Endothelial cell (in vitro differentiated cells): ENCODE data around the gene TOR3A. TPM values are rescaled to one million over a fixed set of nuclear protein-coding genes. Genes with fewer than 3 reads are reported as not detected.

Source experiments
- DNase-seq: peaks from one replicate; pipeline ENCODE4 v3.0.0; 2021; ENCODE audit warnings: low spot score
- H3K27ac Mint-ChIP-seq: one replicate; pipeline ENCODE4 v1.8.0; 2021; ENCODE audit warnings: mixed read lengths, inconsistent platforms; ENCODE audit not compliant: unreplicated experiment
- H3K27me3 Mint-ChIP-seq: one replicate; pipeline ENCODE4 v1.8.0; 2021; ENCODE audit warnings: mild to moderate bottlenecking, moderate library complexity, mixed read lengths, inconsistent platforms; ENCODE audit not compliant: unreplicated experiment
- H3K36me3 Mint-ChIP-seq: one replicate; pipeline ENCODE4 v1.8.0; 2021; ENCODE audit warnings: mild to moderate bottlenecking, low read depth, mixed read lengths, inconsistent platforms; ENCODE audit not compliant: unreplicated experiment
- H3K4me1 Mint-ChIP-seq: one replicate; pipeline ENCODE4 v1.8.0; 2021; ENCODE audit warnings: mild to moderate bottlenecking, mixed read lengths, inconsistent platforms; ENCODE audit not compliant: unreplicated experiment
- H3K4me3 Mint-ChIP-seq: one replicate; pipeline ENCODE4 v1.8.0; 2021; ENCODE audit warnings: mild to moderate bottlenecking, mixed read lengths, inconsistent platforms; ENCODE audit not compliant: unreplicated experiment
- H3K9me3 Mint-ChIP-seq: one replicate; pipeline ENCODE4 v1.8.0; 2021; ENCODE audit warnings: mixed read lengths, inconsistent platforms; ENCODE audit not compliant: unreplicated experiment
- CTCF ChIP-seq: fragments of 200-600 bp; sonication (generic); IDR thresholded peaks from one replicate; pipeline ENCODE4 v1.5.0; 2021; ENCODE audit warnings: antibody characterized with exemption; ENCODE audit not compliant: unreplicated experiment
- total RNA-seq: library from RNA; stranded (reverse); fragmentation: NEBNext Ultra II Directional; extraction: Animal tissue kit (Norgen Biotek cat#: 25700); gene quantifications from one replicate; pipeline ENCODE4 v1.2.1, GENCODE V29; 2021; ENCODE audit not compliant: unreplicated experiment

Gene TOR3A
- total RNA-seq, 1 donor from 2014 or later, result 15.2 TPM

- H3K9me3 Mint-ChIP-seq, result no peaks in the 10 kb centered on the region
- H3K4me3 Mint-ChIP-seq, result no peak overlapping the region
- peaks cover 29% of the 10 kb centered on the region for H3K36me3 Mint-ChIP-seq
- DNase-seq, result no peak
- no peak for TF ChIP-seq CTCF
- peaks cover 4% of the 10 kb centered on the region for H3K27me3 Mint-ChIP-seq
- no peaks in the 10 kb centered on the region for H3K4me1 Mint-ChIP-seq
- H3K27ac Mint-ChIP-seq, result no peak overlapping the region
These were observed 23.1 kb upstream of the TOR3A start for GRCh38 chr1:179058487-179059483.

GRCh38 chr1:179061360-179062282, 20.2 kb upstream of the TOR3A start:
- Mint-ChIP-seq H3K4me1 (no peaks in the 10 kb centered on the region), H3K36me3 (peaks cover 15% of the 10 kb centered on the region), H3K27me3 (peaks cover 4% of the 10 kb centered on the region), H3K4me3 (no peak overlapping the region), H3K9me3 (no peaks in the 10 kb centered on the region), H3K27ac (no peak overlapping the region)
- DNase-seq, result no peak
- TF ChIP-seq CTCF, result no peak

- Mint-ChIP-seq H3K36me3 (no peaks in the 10 kb centered on the region), H3K27me3 (peaks cover 4% of the 10 kb centered on the region), H3K4me3 (no peak overlapping the region), H3K4me1 (no peaks in the 10 kb centered on the region), H3K9me3 (no peaks in the 10 kb centered on the region), H3K27ac (no peak overlapping the region)
- DNase-seq, result no peak
- TF ChIP-seq CTCF, result no peak
These were observed 15.4 kb upstream of the TOR3A start for GRCh38 chr1:179066471-179066870.

- Mint-ChIP-seq H3K27ac (no peak overlapping the region), H3K4me1 (peaks cover 13% of the 10 kb centered on the region), H3K4me3 (no peak overlapping the region), H3K9me3 (no peaks in the 10 kb centered on the region), H3K27me3 (peaks cover 6% of the 10 kb centered on the region), H3K36me3 (no peaks in the 10 kb centered on the region)
- TF ChIP-seq CTCF, result no peak
- no peak for DNase-seq
These were observed 4.5 kb upstream of the TOR3A start for GRCh38 chr1:179077396-179077795.
